Keratinocyte (primary cell): Measurements from ENCODE around the gene NNAT. TPM values are rescaled to one million over a fixed set of nuclear protein-coding genes. Genes with fewer than 3 reads are reported as not detected.

Experiments
- DNase-seq: peaks from one replicate; pipeline ENCODE4 v3.0.0-alpha.2; 2011; ENCODE audit warnings: low read depth, missing footprints, low spot score
- FAIRE-seq: peaks from 2 replicates; lab custom pipeline; 2011; peaks lifted over from hg19 to GRCh38; lab: Jason Lieb, UNC
- H2AFZ ChIP-seq: 2 replicates; pipeline ENCODE4 v1.6.0; 2012; ENCODE audit warnings: low read length, control low read depth, inconsistent platforms; ENCODE audit not compliant: control insufficient read depth
- H3K27ac ChIP-seq: 2 replicates; pipeline ENCODE4 v1.5.1; 2011; ENCODE audit warnings: low read length; ENCODE audit not compliant: control insufficient read depth, insufficient read depth
- H3K27me3 ChIP-seq: 3 replicates; pipeline ENCODE4 v1.6.0; 2011; ENCODE audit warnings: low read length; ENCODE audit not compliant: control insufficient read depth, insufficient read depth; ENCODE audit errors: extremely low read depth
- H3K36me3 ChIP-seq, 2 experiments: 2 replicates in 1 of 2; 3 replicates in 1 of 2; pipeline ENCODE4 v1.5.1; 2011; ENCODE audit warnings: low read length in 2 of 2, mild to moderate bottlenecking in 1 of 2; ENCODE audit not compliant: control insufficient read depth in 2 of 2, insufficient read depth in 2 of 2; ENCODE audit errors: extremely low read depth in 1 of 2
- H3K4me1 ChIP-seq: 3 replicates; pipeline ENCODE4 v1.5.1; 2011; ENCODE audit warnings: low read length; ENCODE audit not compliant: control insufficient read depth, insufficient read depth; ENCODE audit errors: extremely low read depth
- H3K4me2 ChIP-seq: 3 replicates; pipeline ENCODE4 v1.6.0; 2011; ENCODE audit warnings: low read depth, low read length; ENCODE audit not compliant: control insufficient read depth, insufficient read depth; ENCODE audit errors: extremely low read depth
- H3K4me3 ChIP-seq, 3 experiments: fragments of 200-600 bp in 1 of 3; sonication (generic) in 1 of 3; 2 replicates in 2 of 3; 3 replicates in 1 of 3; pipeline ENCODE4 v1.5.1; 2011 to 2016; ENCODE audit warnings: low read length in 3 of 3, mild to moderate bottlenecking in 3 of 3, control low read depth in 2 of 3, inconsistent platforms in 1 of 3, low read depth in 1 of 3, mixed read lengths in 1 of 3, mixed run types in 1 of 3, moderate library complexity in 1 of 3; ENCODE audit not compliant: control insufficient read depth in 2 of 3, insufficient read depth in 2 of 3; ENCODE audit errors: extremely low read depth in 1 of 3
- H3K79me2 ChIP-seq: 2 replicates; pipeline ENCODE4 v1.6.0; 2012; ENCODE audit warnings: low read length; ENCODE audit not compliant: control insufficient read depth, insufficient read depth
- H3K9ac ChIP-seq: 3 replicates; pipeline ENCODE4 v1.6.0; 2011; ENCODE audit warnings: low read length; ENCODE audit not compliant: control insufficient read depth, insufficient read depth; ENCODE audit errors: extremely low read depth
- H3K9me1 ChIP-seq: 3 replicates; pipeline ENCODE4 v1.6.0; 2011; ENCODE audit warnings: low read length; ENCODE audit not compliant: control insufficient read depth, insufficient read depth; ENCODE audit errors: extremely low read depth
- H3K9me3 ChIP-seq: 2 replicates; pipeline ENCODE4 v1.5.1; 2012; ENCODE audit warnings: low read depth, low read length; ENCODE audit not compliant: control insufficient read depth
- H4K20me1 ChIP-seq: 3 replicates; pipeline ENCODE4 v1.6.0; 2011; ENCODE audit warnings: low read length; ENCODE audit not compliant: control insufficient read depth, insufficient read depth; ENCODE audit errors: extremely low read depth
- EZH2 ChIP-seq: IDR thresholded peaks from one replicate; pipeline ENCODE4 v1.6.1; 2012; ENCODE audit warnings: inconsistent platforms, mild to moderate bottlenecking, low read length, moderate library complexity
- dilution Hi-C: fragments of 300-500 bp; cut with MboI; formaldehyde crosslinking; loops from one replicate; pipeline ENCODE4 v1.7.0; 2020; ENCODE audit warnings: low sequenced_read_pairs; ENCODE audit not compliant: extremely low pct_ligation_motif_present
- polyA plus RNA-seq, 5 experiments: library from polyadenylated mRNA; depleted of rRNA in 3 of 5; stranded (reverse) in 3 of 5; stranded (forward) in 1 of 5; unstranded in 1 of 5; fragments of >200 nt; gene quantifications; 1 replicate in 1 of 5; 2 replicates in 3 of 5; 3 replicates in 1 of 5; pipeline versions ENCODE4 v1.2.1 to v1.2.3, GENCODE V29; 2011 to 2012; ENCODE audit warnings: missing spikeins in 2 of 5, low read depth in 1 of 5, low replicate concordance in 1 of 5
- TF ChIP-seq, protein P1 (sequence below), 3 experiments: IDR thresholded peaks in 1 of 3; conservative IDR thresholded peaks in 1 of 3; optimal IDR thresholded peaks in 1 of 3; 2 replicates in 2 of 3; 3 replicates in 1 of 3; pipeline versions ENCODE3 to v1.5.1; 2011; ENCODE audit warnings: low read length in 3 of 3, mild to moderate bottlenecking in 3 of 3, moderate library complexity in 2 of 3, control low read depth in 1 of 3, inconsistent platforms in 1 of 3; ENCODE audit not compliant: insufficient read depth in 2 of 3; ENCODE audit errors: extremely low read depth in 1 of 3

Gene NNAT
- polyA plus RNA-seq, 1 donor (not counting 4 experiments of a cell fraction or from before 2014, with no cell fraction given): 0.79 TPM

DNA sequence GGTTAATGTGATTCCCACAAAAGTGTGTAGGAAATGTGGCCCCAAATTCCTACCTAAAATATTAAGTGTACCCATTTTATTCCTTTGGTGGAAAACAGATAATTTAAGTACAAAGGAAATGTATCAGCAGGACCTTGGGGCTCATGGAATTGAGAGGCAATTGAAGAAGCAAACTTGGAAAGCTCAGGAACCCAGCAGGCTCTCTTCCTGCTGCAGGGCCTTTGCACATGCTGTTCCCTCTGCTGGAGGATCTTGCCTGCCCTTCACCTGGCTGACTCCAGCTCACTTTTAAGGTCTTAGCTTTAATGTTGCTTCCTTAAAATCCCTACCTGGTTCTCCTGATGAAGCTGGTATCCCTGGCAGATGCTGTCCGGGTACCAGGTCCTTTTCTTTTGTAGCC is 16.5 kb downstream of the NNAT start:
- no peak overlapping the region for H2AFZ ChIP-seq
- H3K79me2 ChIP-seq: no peaks in the 10 kb centered on the region
- H3K4me3 ChIP-seq: no peak overlapping the region
- no peaks in the 10 kb centered on the region for H3K4me1 ChIP-seq
- no peaks in the 10 kb centered on the region for H3K9me3 ChIP-seq
- no peak for TF ChIP-seq EZH2
- TF ChIP-seq, protein P1, sequence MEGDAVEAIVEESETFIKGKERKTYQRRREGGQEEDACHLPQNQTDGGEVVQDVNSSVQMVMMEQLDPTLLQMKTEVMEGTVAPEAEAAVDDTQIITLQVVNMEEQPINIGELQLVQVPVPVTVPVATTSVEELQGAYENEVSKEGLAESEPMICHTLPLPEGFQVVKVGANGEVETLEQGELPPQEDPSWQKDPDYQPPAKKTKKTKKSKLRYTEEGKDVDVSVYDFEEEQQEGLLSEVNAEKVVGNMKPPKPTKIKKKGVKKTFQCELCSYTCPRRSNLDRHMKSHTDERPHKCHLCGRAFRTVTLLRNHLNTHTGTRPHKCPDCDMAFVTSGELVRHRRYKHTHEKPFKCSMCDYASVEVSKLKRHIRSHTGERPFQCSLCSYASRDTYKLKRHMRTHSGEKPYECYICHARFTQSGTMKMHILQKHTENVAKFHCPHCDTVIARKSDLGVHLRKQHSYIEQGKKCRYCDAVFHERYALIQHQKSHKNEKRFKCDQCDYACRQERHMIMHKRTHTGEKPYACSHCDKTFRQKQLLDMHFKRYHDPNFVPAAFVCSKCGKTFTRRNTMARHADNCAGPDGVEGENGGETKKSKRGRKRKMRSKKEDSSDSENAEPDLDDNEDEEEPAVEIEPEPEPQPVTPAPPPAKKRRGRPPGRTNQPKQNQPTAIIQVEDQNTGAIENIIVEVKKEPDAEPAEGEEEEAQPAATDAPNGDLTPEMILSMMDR (optimal IDR thresholded peaks at IDR 0.05 in 1 of 3, IDR thresholded peaks at IDR 0.05 in 1 of 3, conservative IDR thresholded peaks at IDR 0.05 in 1 of 3; ENCODE audit: extremely low read depth in 1 of 3, insufficient read depth in 2 of 3, low read length in 3 of 3): no peak
- no peak overlapping the region for H3K27ac ChIP-seq
- dilution Hi-C loops: no loop called here
- no peaks in the 10 kb centered on the region for H3K27me3 ChIP-seq
- FAIRE-seq (no peak), DNase-seq (no peak)
- H3K4me2 ChIP-seq: no peak overlapping the region
- no peaks in the 10 kb centered on the region for H4K20me1 ChIP-seq
- no peak overlapping the region for H3K9ac ChIP-seq
- H3K9me1 ChIP-seq: no peaks in the 10 kb centered on the region
- H3K36me3 ChIP-seq: no peaks in the 10 kb centered on the region

DNA sequence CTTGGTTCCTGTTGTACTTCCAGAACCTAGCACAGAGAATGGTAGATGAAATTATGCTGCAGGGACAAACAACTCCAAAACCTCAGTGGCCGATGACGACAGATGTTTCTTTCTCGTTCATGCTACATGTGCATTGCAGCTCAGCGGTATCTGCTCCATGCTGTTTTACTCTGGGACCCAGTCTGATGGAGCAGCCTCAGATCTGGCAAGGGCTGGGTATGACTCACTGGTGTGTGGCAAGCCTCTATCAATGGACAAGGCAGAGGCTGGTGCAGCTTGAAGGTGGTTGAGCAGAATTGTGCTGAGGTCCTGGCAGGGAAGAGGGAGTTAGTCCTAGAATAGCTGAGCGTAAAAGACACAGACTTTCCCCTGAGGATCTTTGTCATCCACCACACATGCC is 17.0 kb downstream of the NNAT start:
- Histone ChIP-seq H2AFZ (no peak overlapping the region), H3K36me3 (no peaks in the 10 kb centered on the region), H3K4me1 (no peaks in the 10 kb centered on the region), H3K4me2 (no peak overlapping the region), H3K4me3 (no peak overlapping the region), H3K9me3 (no peaks in the 10 kb centered on the region), H3K27ac (no peak overlapping the region), H3K9ac (no peak overlapping the region), H4K20me1 (no peaks in the 10 kb centered on the region), H3K79me2 (no peaks in the 10 kb centered on the region), H3K9me1 (no peaks in the 10 kb centered on the region), H3K27me3 (no peaks in the 10 kb centered on the region)
- no peak for TF ChIP-seq EZH2
- TF ChIP-seq, protein P1 (optimal IDR thresholded peaks at IDR 0.05 in 1 of 3, IDR thresholded peaks at IDR 0.05 in 1 of 3, conservative IDR thresholded peaks at IDR 0.05 in 1 of 3; ENCODE audit: extremely low read depth in 1 of 3, insufficient read depth in 2 of 3, low read length in 3 of 3): no peak
- dilution Hi-C loops: no loop called here
- FAIRE-seq (no peak), DNase-seq (no peak)
